ENCODE data around the gene PARD3. TPM values are rescaled to one million over a fixed set of nuclear protein-coding genes. Genes with fewer than 3 reads are reported as not detected.

PARD3 gene
- total RNA-seq, 6 donors from 2014 or later, result 30.6 to 108 (median 50.6) TPM

- Histone ChIP-seq H3K9me3 (no peaks in the 10 kb centered on the region), H3K4me3 (no peak overlapping the region), H3K36me3 (no peaks in the 10 kb centered on the region), H3K27ac (peak overlapping the region in 3 of 4 donors; percentile 1 to 57 (median 30)), H3K4me1 (peaks cover 24 to 31% (median 26%) of the 10 kb centered on the region in 4 donors), H3K27me3 (no peaks in the 10 kb centered on the region)
- DNase-seq (no peak), ATAC-seq (ENCODE audit: low FRiP score in 2 of 2) (no peak)
- WGBS, 2 donors, result 73 to 76% methylated on average over 1 of the region's 1 CpG
- TF ChIP-seq POLR2A (IDR thresholded peaks at IDR 0.05) (no peak), EP300 (IDR thresholded peaks at IDR 0.05) (no peak), CTCF (IDR thresholded peaks at IDR 0.05) (no peak), POLR2AphosphoS5 (IDR thresholded peaks at IDR 0.05) (no peak)
Measured at GRCh38 chr10:34728361-34728760, 86.7 kb downstream of the PARD3 start.

- no peaks in the 10 kb centered on the region for H3K27me3 ChIP-seq
- peak overlapping the region; percentile 30 to 57 (median 46) for H3K27ac ChIP-seq
- peak in 1 of 2 donors; percentile 66 for DNase-seq
- peaks cover 24 to 33% (median 30%) of the 10 kb centered on the region in 4 donors for H3K4me1 ChIP-seq
- no peaks in the 10 kb centered on the region for H3K36me3 ChIP-seq
- TF ChIP-seq POLR2A (IDR thresholded peaks at IDR 0.05), result no peak
- no peak for TF ChIP-seq POLR2AphosphoS5 (IDR thresholded peaks at IDR 0.05)
- no peak for TF ChIP-seq EP300 (IDR thresholded peaks at IDR 0.05)
- no peak for TF ChIP-seq CTCF (IDR thresholded peaks at IDR 0.05)
- WGBS, 2 donors, result 64 to 76% methylated on average over 9 of the region's 9 CpGs
- no peaks in the 10 kb centered on the region for H3K9me3 ChIP-seq
- H3K4me3 ChIP-seq, result no peak overlapping the region
- ATAC-seq (ENCODE audit: low FRiP score in 2 of 2), result peak; percentile 25 to 71
Measured at GRCh38 chr10:34727595-34728033, 87.5 kb downstream of the PARD3 start.

GRCh38 chr10:34726862-34727261, 88.2 kb downstream of the PARD3 start:
- Histone ChIP-seq H3K27ac (peak overlapping the region in 1 of 4 donors; percentile 1), H3K36me3 (no peaks in the 10 kb centered on the region), H3K4me1 (peaks cover 19 to 26% (median 24%) of the 10 kb centered on the region in 4 donors), H3K27me3 (no peaks in the 10 kb centered on the region), H3K4me3 (no peak overlapping the region), H3K9me3 (no peaks in the 10 kb centered on the region)
- ATAC-seq (ENCODE audit: low FRiP score in 2 of 2) (no peak), DNase-seq (no peak)
- no peak for TF ChIP-seq CTCF (IDR thresholded peaks at IDR 0.05)

- H3K9me3 ChIP-seq, result no peaks in the 10 kb centered on the region
- ATAC-seq (ENCODE audit: low FRiP score in 2 of 2) (peak; percentile 53 to 76), DNase-seq (peak in 1 of 2 donors; percentile 63)
- peak overlapping the region in 1 of 4 donors; percentile 34 for H3K27ac ChIP-seq
- H3K4me1 ChIP-seq, result peaks cover 18 to 44% (median 34%) of the 10 kb centered on the region in 4 donors
- peak in 5 of 6 experiments; percentile 38 to 70 (median 49) for TF ChIP-seq CTCF (IDR thresholded peaks at IDR 0.05)
- no peak for TF ChIP-seq POLR2A (IDR thresholded peaks at IDR 0.05)
- no peaks in the 10 kb centered on the region for H3K27me3 ChIP-seq
- no peaks in the 10 kb centered on the region for H3K36me3 ChIP-seq
- WGBS, 2 donors, result 50 to 51% methylated on average over 9 to 10 of the region's 10 CpGs
- peak overlapping the region in 1 of 4 donors; percentile 10 for H3K4me3 ChIP-seq
Measured at GRCh38 chr10:34723750-34724149, 91.3 kb downstream of the PARD3 start.

- DNase-seq (no peak), ATAC-seq (ENCODE audit: low FRiP score in 2 of 2) (no peak)
- no peaks in the 10 kb centered on the region for H3K9me3 ChIP-seq
- peaks cover 16 to 37% (median 33%) of the 10 kb centered on the region in 4 donors for H3K4me1 ChIP-seq
- H3K4me3 ChIP-seq, result no peak overlapping the region
- 83 to 89% methylated on average over 4 of the region's 4 CpGs for WGBS, 2 donors
- no peak overlapping the region for H3K27ac ChIP-seq
- TF ChIP-seq POLR2AphosphoS5 (IDR thresholded peaks at IDR 0.05), result no peak
- no peak for TF ChIP-seq CTCF (IDR thresholded peaks at IDR 0.05)
- no peak for TF ChIP-seq EP300 (IDR thresholded peaks at IDR 0.05)
- no peak for TF ChIP-seq POLR2A (IDR thresholded peaks at IDR 0.05)
- H3K27me3 ChIP-seq, result no peaks in the 10 kb centered on the region
- H3K36me3 ChIP-seq, result no peaks in the 10 kb centered on the region
Measured at GRCh38 chr10:34722404-34722803, 92.7 kb downstream of the PARD3 start.
